PC-3 (cell line): ENCODE measurements around the gene CALN1. TPM values are rescaled to one million over a fixed set of nuclear protein-coding genes. Genes with fewer than 3 reads are reported as not detected.

ENCODE experiments used
- ATAC-seq: fragments of 200-7000 bp; cut with Tn5 transposase; 2 replicates; pipeline ENCODE4 v1.9.1; 2020; ENCODE audit warnings: mild to moderate bottlenecking, moderate library complexity
- BruUV-seq: library from RNA; stranded (reverse); fragments of 400-500 nt; replicated peaks from 2 replicates; lab custom pipeline; 2021; lab: Mats Ljungman, UMichigan
- CTCF ChIA-PET: fragments of 300-600 bp; sonication (Branson Sonifier 250); formaldehyde crosslinking; loops from one replicate; lab custom pipeline; 2022; ENCODE audit warnings: antibody characterized with exemption; lab: Charles Lee
- POLR2A ChIA-PET: fragments of 300-600 bp; sonication (Branson Sonifier 250); formaldehyde crosslinking; loops from one replicate; lab custom pipeline; 2022; ENCODE audit warnings: antibody characterized with exemption; ENCODE audit not compliant: unreplicated experiment; lab: Charles Lee
- DNase-seq: peaks from one replicate; pipeline ENCODE4 v3.0.0-alpha.2; 2015
- H2AFZ ChIP-seq: fragments of 300-600 bp; sonication (generic); 2 replicates; pipeline ENCODE4 v1.6.0; 2016; ENCODE audit warnings: antibody characterized with exemption, low read length
- H3F3A ChIP-seq: fragments of 300-600 bp; sonication (generic); one replicate; pipeline ENCODE4 v1.6.0; 2017; ENCODE audit warnings: antibody characterized with exemption, low read length, control low read depth, mild to moderate bottlenecking; ENCODE audit not compliant: unreplicated experiment
- H3K27ac ChIP-seq: fragments of 300-600 bp; sonication (generic); 2 replicates; pipeline ENCODE4 v1.5.1; 2016; ENCODE audit warnings: mild to moderate bottlenecking, low read length
- H3K27me3 ChIP-seq: fragments of 300-600 bp; sonication (generic); 2 replicates; pipeline ENCODE4 v1.6.1; 2016; ENCODE audit warnings: low read length, mixed read lengths
- H3K36me3 ChIP-seq: fragments of 300-600 bp; sonication (generic); 2 replicates; pipeline ENCODE4 v1.6.1; 2016; ENCODE audit warnings: low read depth, mixed run types, low read length, mixed read lengths
- H3K4me1 ChIP-seq: fragments of 300-600 bp; sonication (generic); 2 replicates; pipeline ENCODE4 v1.5.1; 2016; ENCODE audit warnings: low read length; ENCODE audit not compliant: insufficient read depth
- H3K4me2 ChIP-seq: fragments of 300-600 bp; sonication (generic); 2 replicates; pipeline ENCODE4 v1.6.0; 2016; ENCODE audit warnings: low read length
- H3K4me3 ChIP-seq: fragments of 300-600 bp; sonication (generic); 2 replicates; pipeline ENCODE4 v1.5.1; 2016; ENCODE audit warnings: mild to moderate bottlenecking, low read length, mixed read lengths
- H3K79me2 ChIP-seq: fragments of 300-600 bp; sonication (generic); 2 replicates; pipeline ENCODE4 v1.6.1; 2017; ENCODE audit warnings: low read length, mixed read lengths
- H3K9ac ChIP-seq: fragments of 300-600 bp; sonication (generic); 2 replicates; pipeline ENCODE4 v1.6.0; 2016; ENCODE audit warnings: mild to moderate bottlenecking, low read length
- H3K9me2 ChIP-seq: fragments of 300-600 bp; sonication (generic); replicated peaks from 2 replicates; pipeline ENCODE4 v1.6.1; 2016; ENCODE audit warnings: mixed run types, low read length, mixed read lengths
- H3K9me3 ChIP-seq: fragments of 300-600 bp; sonication (generic); 2 replicates; pipeline ENCODE4 v1.6.1; 2016; ENCODE audit warnings: low read length, mixed read lengths
- H4K20me1 ChIP-seq: fragments of 300-600 bp; sonication (generic); 2 replicates; pipeline ENCODE4 v1.6.1; 2016; ENCODE audit warnings: low read length, mixed read lengths
- CTCF ChIP-seq: fragments of 300-600 bp; sonication (generic); conservative IDR thresholded peaks from 2 replicates; pipeline ENCODE4 v1.5.1; 2017; ENCODE audit warnings: antibody characterized with exemption, low read depth, mild to moderate bottlenecking, low read length
- EZH2 ChIP-seq: fragments of 300-600 bp; sonication (generic); IDR thresholded peaks from one replicate; pipeline ENCODE4 v1.6.1; 2017; ENCODE audit warnings: antibody characterized with exemption, mild to moderate bottlenecking, low read length; ENCODE audit not compliant: unreplicated experiment
- EZH2phosphoT487 ChIP-seq: fragments of 300-600 bp; sonication (generic); IDR thresholded peaks from 2 replicates; pipeline ENCODE4 v1.6.1; 2018; ENCODE audit warnings: mild to moderate bottlenecking, antibody characterized with exemption, low read length, borderline replicate concordance
- intact Hi-C: fragments of 100-400 bp; cut with micrococcal nuclease; formaldehyde crosslinking; loops from 2 replicates; pipeline ENCODE4 v1.9.0; 2023
- total RNA-seq: library from RNA; depleted of rRNA; stranded (reverse); fragments of >200 nt; gene quantifications from 2 replicates; pipeline ENCODE4 v1.2.3, GENCODE V29; 2014

CALN1 gene
- total RNA-seq, 1 experiment from 2014 or later: not detected

DNA sequence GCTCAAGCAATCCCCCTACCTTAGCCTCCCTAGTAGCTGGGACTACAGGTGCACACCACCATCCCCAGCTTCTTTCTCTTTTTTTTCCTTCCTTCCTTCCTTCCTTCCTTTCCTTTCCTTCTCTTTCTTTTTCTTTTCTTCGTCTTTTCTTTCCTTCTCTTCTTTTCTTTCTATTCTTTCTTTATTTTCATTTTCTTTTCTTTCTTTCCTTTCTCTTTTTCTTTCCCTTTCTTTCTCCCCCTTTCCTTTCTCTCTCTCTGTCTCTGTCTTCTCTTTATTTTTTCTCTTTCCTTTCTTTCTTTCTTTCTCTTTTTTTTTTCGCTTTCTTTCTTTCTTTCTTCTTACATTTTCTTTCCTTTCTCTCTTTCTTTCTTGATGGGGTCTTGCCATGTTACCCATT lies 658.9 kb downstream of the CALN1 start:
- Histone ChIP-seq H3F3A (no peaks in the 10 kb centered on the region), H4K20me1 (no peaks in the 10 kb centered on the region), H3K4me1 (no peaks in the 10 kb centered on the region), H3K4me3 (no peak overlapping the region), H3K9ac (no peak overlapping the region), H3K9me3 (no peaks in the 10 kb centered on the region), H3K9me2 (no peaks in the 10 kb centered on the region), H3K27ac (no peak overlapping the region), H2AFZ (no peak overlapping the region), H3K79me2 (no peaks in the 10 kb centered on the region), H3K27me3 (no peaks in the 10 kb centered on the region), H3K36me3 (no peaks in the 10 kb centered on the region), H3K4me2 (no peak overlapping the region)
- no TSS peak for BruUV-seq
- CTCF ChIA-PET: no interaction called here
- intact Hi-C loops: no loop called here
- no peak for DNase-seq
- ATAC-seq: no peak
- POLR2A ChIA-PET: no interaction called here
- TF ChIP-seq EZH2phosphoT487 (no peak), EZH2 (no peak), CTCF (no peak)

GRCh38 chr7:71752171-71752935 lies 659.8 kb downstream of the CALN1 start:
- peak; percentile 37 for DNase-seq
- H3K27ac ChIP-seq: no peak overlapping the region
- 0 out of 2 replicates have a peak overlapping the region, but pooled peaks have one; percentile 16 for H3K4me2 ChIP-seq
- TF ChIP-seq CTCF: peak; percentile 60
- no peak for TF ChIP-seq EZH2
- no peak overlapping the region for H2AFZ ChIP-seq
- H3K27me3 ChIP-seq: no peaks in the 10 kb centered on the region
- ChIA-PET POLR2A (no interaction called here), CTCF (no interaction called here)
- BruUV-seq: no TSS peak
- no peaks in the 10 kb centered on the region for H3K9me2 ChIP-seq
- no peaks in the 10 kb centered on the region for H3K79me2 ChIP-seq
- peak; percentile 77 for ATAC-seq
- intact Hi-C loops: no loop called here
- H3K9ac ChIP-seq: no peak overlapping the region
- no peaks in the 10 kb centered on the region for H3K36me3 ChIP-seq
- no peaks in the 10 kb centered on the region for H4K20me1 ChIP-seq
- no peaks in the 10 kb centered on the region for H3F3A ChIP-seq
- H3K9me3 ChIP-seq: no peaks in the 10 kb centered on the region
- H3K4me3 ChIP-seq: no peak overlapping the region
- H3K4me1 ChIP-seq: no peaks in the 10 kb centered on the region

DNA sequence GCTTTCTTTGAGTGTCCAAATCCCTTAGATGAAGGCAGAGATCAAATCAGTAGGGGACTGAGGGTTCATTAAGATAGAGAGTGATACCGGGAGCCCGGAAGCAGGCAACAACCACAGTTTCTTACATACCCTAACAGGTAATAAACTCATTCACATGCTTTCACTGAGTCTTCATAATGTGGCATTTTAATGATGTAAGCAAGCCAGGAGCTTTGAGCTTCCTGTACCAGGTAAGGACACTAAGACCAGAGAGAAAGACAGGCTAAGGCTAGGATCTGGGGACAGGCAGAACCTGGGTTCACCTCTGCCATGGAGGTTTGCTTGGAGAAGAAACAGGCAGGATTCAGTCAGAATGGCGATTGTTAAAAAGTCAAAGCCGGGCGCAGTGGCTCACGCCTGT lies 661.8 kb downstream of the CALN1 start:
- DNase-seq (no peak), ATAC-seq (no peak)
- Histone ChIP-seq H4K20me1 (no peaks in the 10 kb centered on the region), H3K79me2 (no peaks in the 10 kb centered on the region), H3K27me3 (no peaks in the 10 kb centered on the region), H3K4me1 (no peaks in the 10 kb centered on the region), H3K4me2 (no peak overlapping the region), H3K9me2 (no peaks in the 10 kb centered on the region), H3K9me3 (no peaks in the 10 kb centered on the region), H3K27ac (no peak overlapping the region), H2AFZ (no peak overlapping the region), H3F3A (no peaks in the 10 kb centered on the region), H3K9ac (no peak overlapping the region), H3K4me3 (no peak overlapping the region), H3K36me3 (no peaks in the 10 kb centered on the region)
- POLR2A ChIA-PET: no interaction called here
- TF ChIP-seq EZH2phosphoT487: no peak
- TF ChIP-seq CTCF: no peak
- TF ChIP-seq EZH2: no peak
- no TSS peak for BruUV-seq
- CTCF ChIA-PET: no interaction called here
- intact Hi-C loops: no loop called here
